GM19455 (cell line): ENCODE measurements around the gene CCL23.

Experiments
- ATAC-seq: cut with Tn5 transposase; IDR thresholded peaks from one replicate; pipeline ENCODE4 v1.9.1; 2021; ENCODE audit not compliant: unreplicated experiment

The CCL23 gene

GRCh38 chr17:35972066-35972465, 45.7 kb downstream of the CCL23 start:
- ATAC-seq: no peak

- ATAC-seq: no peak
Measured at GRCh38 chr17:35969558-35970380, 48.0 kb downstream of the CCL23 start.

- no peak for ATAC-seq
Measured at GRCh38 chr17:35968520-35969054, 49.2 kb downstream of the CCL23 start.

- no peak for ATAC-seq
Measured at GRCh38 chr17:35965272-35965671, 52.5 kb downstream of the CCL23 start.

- no peak for ATAC-seq
Measured at GRCh38 chr17:35963663-35964062, 54.1 kb downstream of the CCL23 start.
